ENCODE results near the gene CCDC141. TPM values are rescaled to one million over a fixed set of nuclear protein-coding genes. Genes with fewer than 3 reads are reported as not detected.
A peak's percentile ranks its signal among the peaks of the same experiment; 100 is the strongest.

Gene CCDC141
- total RNA-seq, 4 donors from 2014 or later: 4.3 to 8.1 (median 6.1) TPM

DNA sequence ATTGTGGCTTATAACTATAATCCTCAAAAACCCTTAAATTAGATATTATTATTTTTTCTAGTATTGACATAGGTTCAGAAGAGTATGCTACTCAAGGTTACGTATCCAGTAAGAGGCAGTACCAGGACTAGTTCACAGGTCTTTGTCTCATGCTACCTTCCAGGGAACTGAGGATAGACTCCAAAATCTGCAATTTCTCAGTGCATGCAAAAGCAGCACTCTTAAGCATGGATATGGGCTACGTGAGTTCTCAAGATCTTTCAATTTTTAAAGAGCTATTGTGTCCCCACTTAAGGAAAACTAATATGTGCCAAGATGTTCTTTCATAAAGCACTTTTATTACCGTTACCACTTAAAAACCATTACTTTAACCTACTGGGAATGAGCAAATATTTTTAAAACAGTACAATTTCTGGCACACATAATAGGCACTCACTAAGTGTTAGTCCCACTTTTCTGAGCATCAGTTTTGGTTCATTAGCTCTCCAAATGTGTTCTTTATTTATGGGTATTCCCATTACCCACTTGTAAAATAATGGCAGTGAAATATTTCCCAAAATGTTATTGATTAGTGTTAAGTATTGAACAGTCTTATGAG, 128.9 kb downstream of the CCDC141 start:
- no peaks in the 10 kb centered on the region for H3K4me1 ChIP-seq
- no peaks in the 10 kb centered on the region for H3K27me3 ChIP-seq
- no peaks in the 10 kb centered on the region for H3K36me3 ChIP-seq
- no peak overlapping the region for H3K4me3 ChIP-seq (replicated peaks in 1 of 3)
- intact Hi-C loops (cut with DNase I): no loop called here
- 37 to 52% methylated on average over 3 of the region's 3 CpGs for WGBS, 2 donors
- no peak overlapping the region for H3K27ac ChIP-seq
- no peak for TF ChIP-seq CTCF (IDR thresholded peaks at IDR 0.05)
- no peak for TF ChIP-seq POLR2A (IDR thresholded peaks at IDR 0.05)
- no peak for DNase-seq
- H3K9me3 ChIP-seq: no peaks in the 10 kb centered on the region

GRCh38 chr2:178917555-178917954, 132.4 kb downstream of the CCDC141 start:
- H3K4me1 ChIP-seq: no peaks in the 10 kb centered on the region

GRCh38 chr2:178915423-178916173, 134.3 kb downstream of the CCDC141 start:
- Histone ChIP-seq H3K27me3 (no peaks in the 10 kb centered on the region), H3K4me3 (replicated peaks in 1 of 3) (no peak overlapping the region), H3K36me3 (no peaks in the 10 kb centered on the region), H3K27ac (no peak overlapping the region), H3K9me3 (no peaks in the 10 kb centered on the region), H3K4me1 (no peaks in the 10 kb centered on the region)
- intact Hi-C loops (cut with DNase I): no loop called here
- DNase-seq: no peak
- no peak for TF ChIP-seq CTCF (IDR thresholded peaks at IDR 0.05)
- no peak for TF ChIP-seq POLR2A (IDR thresholded peaks at IDR 0.05)
- 57 to 61% methylated on average over 2 of the region's 2 CpGs for WGBS, 2 donors

More at GRCh38 chr2:178917555-178917954, 132.4 kb downstream of the CCDC141 start:
- no peaks in the 10 kb centered on the region for H3K27me3 ChIP-seq
- WGBS, 2 donors: 75 to 80% methylated on average over 4 of the region's 4 CpGs
- no peak overlapping the region for H3K4me3 ChIP-seq (replicated peaks in 1 of 3)
- H3K36me3 ChIP-seq: no peaks in the 10 kb centered on the region
- intact Hi-C loops (cut with DNase I): no loop called here
- no peak overlapping the region for H3K27ac ChIP-seq
- H3K9me3 ChIP-seq: no peaks in the 10 kb centered on the region
- TF ChIP-seq POLR2A (IDR thresholded peaks at IDR 0.05) (no peak), CTCF (IDR thresholded peaks at IDR 0.05) (no peak)
- DNase-seq: no peak

- DNase-seq: peak; percentile 73 to 82
Measured at GRCh38 chr2:178914259-178914849, 135.6 kb downstream of the CCDC141 start.

More at GRCh38 chr2:178914259-178914849, 135.6 kb downstream of the CCDC141 start:
- no peak overlapping the region for H3K27ac ChIP-seq
- no peaks in the 10 kb centered on the region for H3K4me1 ChIP-seq
- no peaks in the 10 kb centered on the region for H3K36me3 ChIP-seq
- no peak overlapping the region for H3K4me3 ChIP-seq (replicated peaks in 1 of 3)
- intact Hi-C loops (cut with DNase I): loop anchor here (5.0 kb wide), 1 partner anchor 117 kb away; no protein-coding TSS in a partner anchor
- no peaks in the 10 kb centered on the region for H3K27me3 ChIP-seq
- peak; percentile 47 to 83 (median 58) for TF ChIP-seq CTCF (IDR thresholded peaks at IDR 0.05)
- no peak for TF ChIP-seq POLR2A (IDR thresholded peaks at IDR 0.05)
- 21 to 28% methylated on average over 4 of the region's 4 CpGs for WGBS, 2 donors
- H3K9me3 ChIP-seq: no peaks in the 10 kb centered on the region
